ENCODE results near the gene RBM11.

DNA sequence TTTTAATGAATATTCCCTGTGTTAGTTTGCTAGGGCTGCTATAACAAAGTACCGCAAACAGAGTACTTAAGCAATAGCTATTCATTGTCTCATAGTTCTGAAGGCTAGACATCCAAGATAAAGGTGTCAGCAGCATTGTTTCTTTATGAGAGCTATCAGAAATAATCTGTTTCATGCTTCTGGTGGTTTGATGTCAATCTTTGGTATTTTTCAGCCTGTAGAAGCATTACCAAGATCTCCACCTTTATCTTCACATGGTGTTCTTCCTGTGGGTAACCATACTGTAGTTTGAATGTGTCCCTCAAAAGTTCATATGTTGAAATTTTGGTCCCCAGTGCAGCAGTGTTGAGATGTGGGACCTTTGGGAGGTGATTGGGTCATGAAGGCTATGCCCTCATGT, 7.4 kb downstream of the RBM11 start:
- TF ChIP-seq, protein P1, sequence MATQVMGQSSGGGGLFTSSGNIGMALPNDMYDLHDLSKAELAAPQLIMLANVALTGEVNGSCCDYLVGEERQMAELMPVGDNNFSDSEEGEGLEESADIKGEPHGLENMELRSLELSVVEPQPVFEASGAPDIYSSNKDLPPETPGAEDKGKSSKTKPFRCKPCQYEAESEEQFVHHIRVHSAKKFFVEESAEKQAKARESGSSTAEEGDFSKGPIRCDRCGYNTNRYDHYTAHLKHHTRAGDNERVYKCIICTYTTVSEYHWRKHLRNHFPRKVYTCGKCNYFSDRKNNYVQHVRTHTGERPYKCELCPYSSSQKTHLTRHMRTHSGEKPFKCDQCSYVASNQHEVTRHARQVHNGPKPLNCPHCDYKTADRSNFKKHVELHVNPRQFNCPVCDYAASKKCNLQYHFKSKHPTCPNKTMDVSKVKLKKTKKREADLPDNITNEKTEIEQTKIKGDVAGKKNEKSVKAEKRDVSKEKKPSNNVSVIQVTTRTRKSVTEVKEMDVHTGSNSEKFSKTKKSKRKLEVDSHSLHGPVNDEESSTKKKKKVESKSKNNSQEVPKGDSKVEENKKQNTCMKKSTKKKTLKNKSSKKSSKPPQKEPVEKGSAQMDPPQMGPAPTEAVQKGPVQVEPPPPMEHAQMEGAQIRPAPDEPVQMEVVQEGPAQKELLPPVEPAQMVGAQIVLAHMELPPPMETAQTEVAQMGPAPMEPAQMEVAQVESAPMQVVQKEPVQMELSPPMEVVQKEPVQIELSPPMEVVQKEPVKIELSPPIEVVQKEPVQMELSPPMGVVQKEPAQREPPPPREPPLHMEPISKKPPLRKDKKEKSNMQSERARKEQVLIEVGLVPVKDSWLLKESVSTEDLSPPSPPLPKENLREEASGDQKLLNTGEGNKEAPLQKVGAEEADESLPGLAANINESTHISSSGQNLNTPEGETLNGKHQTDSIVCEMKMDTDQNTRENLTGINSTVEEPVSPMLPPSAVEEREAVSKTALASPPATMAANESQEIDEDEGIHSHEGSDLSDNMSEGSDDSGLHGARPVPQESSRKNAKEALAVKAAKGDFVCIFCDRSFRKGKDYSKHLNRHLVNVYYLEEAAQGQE (tag by site-specific recombination; IDR thresholded peaks at IDR 0.05), result no peak
- TF ChIP-seq, protein P2, sequence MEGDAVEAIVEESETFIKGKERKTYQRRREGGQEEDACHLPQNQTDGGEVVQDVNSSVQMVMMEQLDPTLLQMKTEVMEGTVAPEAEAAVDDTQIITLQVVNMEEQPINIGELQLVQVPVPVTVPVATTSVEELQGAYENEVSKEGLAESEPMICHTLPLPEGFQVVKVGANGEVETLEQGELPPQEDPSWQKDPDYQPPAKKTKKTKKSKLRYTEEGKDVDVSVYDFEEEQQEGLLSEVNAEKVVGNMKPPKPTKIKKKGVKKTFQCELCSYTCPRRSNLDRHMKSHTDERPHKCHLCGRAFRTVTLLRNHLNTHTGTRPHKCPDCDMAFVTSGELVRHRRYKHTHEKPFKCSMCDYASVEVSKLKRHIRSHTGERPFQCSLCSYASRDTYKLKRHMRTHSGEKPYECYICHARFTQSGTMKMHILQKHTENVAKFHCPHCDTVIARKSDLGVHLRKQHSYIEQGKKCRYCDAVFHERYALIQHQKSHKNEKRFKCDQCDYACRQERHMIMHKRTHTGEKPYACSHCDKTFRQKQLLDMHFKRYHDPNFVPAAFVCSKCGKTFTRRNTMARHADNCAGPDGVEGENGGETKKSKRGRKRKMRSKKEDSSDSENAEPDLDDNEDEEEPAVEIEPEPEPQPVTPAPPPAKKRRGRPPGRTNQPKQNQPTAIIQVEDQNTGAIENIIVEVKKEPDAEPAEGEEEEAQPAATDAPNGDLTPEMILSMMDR (tag by site-specific recombination; IDR thresholded peaks at IDR 0.05), result no peak
- TF ChIP-seq KLF16 (tag by site-specific recombination; IDR thresholded peaks at IDR 0.05) (no peak), ZNF37A (tag by site-specific recombination; IDR thresholded peaks at IDR 0.05) (no peak), MZF1 (tag by site-specific recombination; IDR thresholded peaks at IDR 0.05; ENCODE audit: borderline replicate concordance) (no peak), TCF7L2 (IDR thresholded peaks at IDR 0.05; ENCODE audit: borderline replicate concordance, low read depth, low read length) (no peak), ZNF777 (tag by site-specific recombination; IDR thresholded peaks at IDR 0.05; ENCODE audit: borderline replicate concordance) (no peak), ZNF394 (tag by site-specific recombination; IDR thresholded peaks at IDR 0.05; ENCODE audit: borderline replicate concordance) (no peak), ZNF24 (tag by site-specific recombination; IDR thresholded peaks at IDR 0.05) (no peak), KLF10 (tag by site-specific recombination; IDR thresholded peaks at IDR 0.05) (no peak), ZNF274 (IDR thresholded peaks at IDR 0.05; ENCODE audit: low read length) (no peak), ZNF274 (tag by site-specific recombination; IDR thresholded peaks at IDR 0.05; ENCODE audit: borderline replicate concordance) (no peak)
- TF ChIP-seq, protein P3, sequence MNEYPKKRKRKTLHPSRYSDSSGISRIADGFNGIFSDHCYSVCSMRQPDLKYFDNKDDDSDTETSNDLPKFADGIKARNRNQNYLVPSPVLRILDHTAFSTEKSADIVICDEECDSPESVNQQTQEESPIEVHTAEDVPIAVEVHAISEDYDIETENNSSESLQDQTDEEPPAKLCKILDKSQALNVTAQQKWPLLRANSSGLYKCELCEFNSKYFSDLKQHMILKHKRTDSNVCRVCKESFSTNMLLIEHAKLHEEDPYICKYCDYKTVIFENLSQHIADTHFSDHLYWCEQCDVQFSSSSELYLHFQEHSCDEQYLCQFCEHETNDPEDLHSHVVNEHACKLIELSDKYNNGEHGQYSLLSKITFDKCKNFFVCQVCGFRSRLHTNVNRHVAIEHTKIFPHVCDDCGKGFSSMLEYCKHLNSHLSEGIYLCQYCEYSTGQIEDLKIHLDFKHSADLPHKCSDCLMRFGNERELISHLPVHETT (tag by site-specific recombination; IDR thresholded peaks at IDR 0.05), result no peak
- TF ChIP-seq, protein P4, sequence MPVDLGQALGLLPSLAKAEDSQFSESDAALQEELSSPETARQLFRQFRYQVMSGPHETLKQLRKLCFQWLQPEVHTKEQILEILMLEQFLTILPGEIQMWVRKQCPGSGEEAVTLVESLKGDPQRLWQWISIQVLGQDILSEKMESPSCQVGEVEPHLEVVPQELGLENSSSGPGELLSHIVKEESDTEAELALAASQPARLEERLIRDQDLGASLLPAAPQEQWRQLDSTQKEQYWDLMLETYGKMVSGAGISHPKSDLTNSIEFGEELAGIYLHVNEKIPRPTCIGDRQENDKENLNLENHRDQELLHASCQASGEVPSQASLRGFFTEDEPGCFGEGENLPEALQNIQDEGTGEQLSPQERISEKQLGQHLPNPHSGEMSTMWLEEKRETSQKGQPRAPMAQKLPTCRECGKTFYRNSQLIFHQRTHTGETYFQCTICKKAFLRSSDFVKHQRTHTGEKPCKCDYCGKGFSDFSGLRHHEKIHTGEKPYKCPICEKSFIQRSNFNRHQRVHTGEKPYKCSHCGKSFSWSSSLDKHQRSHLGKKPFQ (tag by site-specific recombination; IDR thresholded peaks at IDR 0.05), result no peak
- TF ChIP-seq, protein P5, sequence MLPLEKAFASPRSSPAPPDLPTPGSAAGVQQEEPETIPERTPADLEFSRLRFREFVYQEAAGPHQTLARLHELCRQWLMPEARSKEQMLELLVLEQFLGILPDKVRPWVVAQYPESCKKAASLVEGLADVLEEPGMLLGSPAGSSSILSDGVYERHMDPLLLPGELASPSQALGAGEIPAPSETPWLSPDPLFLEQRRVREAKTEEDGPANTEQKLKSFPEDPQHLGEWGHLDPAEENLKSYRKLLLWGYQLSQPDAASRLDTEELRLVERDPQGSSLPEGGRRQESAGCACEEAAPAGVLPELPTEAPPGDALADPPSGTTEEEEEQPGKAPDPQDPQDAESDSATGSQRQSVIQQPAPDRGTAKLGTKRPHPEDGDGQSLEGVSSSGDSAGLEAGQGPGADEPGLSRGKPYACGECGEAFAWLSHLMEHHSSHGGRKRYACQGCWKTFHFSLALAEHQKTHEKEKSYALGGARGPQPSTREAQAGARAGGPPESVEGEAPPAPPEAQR (tag by site-specific recombination; IDR thresholded peaks at IDR 0.05), result no peak
